PC-3 (cell line): ENCODE results near the gene SIK1.

Experiments
- EZH2phosphoT487 ChIP-seq: fragments of 300-600 bp; sonication (generic); IDR thresholded peaks from 2 replicates; pipeline ENCODE4 v1.6.1; 2018; ENCODE audit warnings: mild to moderate bottlenecking, antibody characterized with exemption, low read length, borderline replicate concordance
- TF ChIP-seq, protein P1 (sequence below): fragments of 300-600 bp; sonication (generic); conservative IDR thresholded peaks from 2 replicates; pipeline ENCODE4 v1.5.1; 2017; ENCODE audit warnings: antibody characterized with exemption, low read depth, mild to moderate bottlenecking, low read length

DNA sequence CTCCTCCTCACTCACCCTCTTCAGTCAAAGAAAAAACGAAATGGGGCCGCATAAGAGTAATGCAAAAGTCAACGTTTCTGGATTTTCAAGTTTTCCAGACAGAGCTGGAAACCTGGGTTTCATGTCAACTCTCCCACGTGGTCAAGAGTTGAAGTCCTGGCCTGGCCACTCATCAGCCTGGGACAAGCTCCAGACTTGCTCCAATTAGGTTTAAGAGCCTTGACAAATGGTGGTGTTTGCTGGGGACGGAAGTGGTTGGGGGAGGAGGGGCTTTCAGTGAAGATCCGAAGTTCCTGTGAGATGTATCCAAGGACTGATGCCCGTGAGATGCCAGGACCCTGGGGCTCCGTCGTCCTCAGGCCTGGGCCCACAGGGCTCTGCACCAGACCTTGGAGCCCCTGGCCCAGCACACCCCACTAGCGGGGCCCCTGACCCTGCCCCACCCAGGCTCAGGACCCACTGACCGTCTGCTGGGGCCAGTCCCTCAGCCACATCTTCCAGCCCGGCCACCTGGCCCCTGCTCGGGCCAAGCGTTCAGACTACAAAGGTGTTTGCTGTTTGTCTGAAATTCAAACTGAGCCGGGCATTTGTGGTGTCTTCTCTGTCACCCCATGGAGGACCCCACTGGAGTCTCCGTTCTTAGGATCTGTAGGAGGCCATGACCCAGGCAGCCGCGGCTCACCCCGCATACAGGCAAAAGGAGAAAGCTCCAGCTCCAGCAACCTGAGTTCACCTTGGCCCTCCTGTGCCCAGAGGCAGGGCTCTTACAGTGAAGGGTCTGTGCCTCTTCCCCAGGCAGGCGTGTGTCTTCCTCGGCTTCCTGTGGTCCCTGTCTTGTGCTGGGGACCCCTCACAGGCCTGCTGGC, 53.3 kb downstream of the SIK1 start:
- TF ChIP-seq, protein P1, sequence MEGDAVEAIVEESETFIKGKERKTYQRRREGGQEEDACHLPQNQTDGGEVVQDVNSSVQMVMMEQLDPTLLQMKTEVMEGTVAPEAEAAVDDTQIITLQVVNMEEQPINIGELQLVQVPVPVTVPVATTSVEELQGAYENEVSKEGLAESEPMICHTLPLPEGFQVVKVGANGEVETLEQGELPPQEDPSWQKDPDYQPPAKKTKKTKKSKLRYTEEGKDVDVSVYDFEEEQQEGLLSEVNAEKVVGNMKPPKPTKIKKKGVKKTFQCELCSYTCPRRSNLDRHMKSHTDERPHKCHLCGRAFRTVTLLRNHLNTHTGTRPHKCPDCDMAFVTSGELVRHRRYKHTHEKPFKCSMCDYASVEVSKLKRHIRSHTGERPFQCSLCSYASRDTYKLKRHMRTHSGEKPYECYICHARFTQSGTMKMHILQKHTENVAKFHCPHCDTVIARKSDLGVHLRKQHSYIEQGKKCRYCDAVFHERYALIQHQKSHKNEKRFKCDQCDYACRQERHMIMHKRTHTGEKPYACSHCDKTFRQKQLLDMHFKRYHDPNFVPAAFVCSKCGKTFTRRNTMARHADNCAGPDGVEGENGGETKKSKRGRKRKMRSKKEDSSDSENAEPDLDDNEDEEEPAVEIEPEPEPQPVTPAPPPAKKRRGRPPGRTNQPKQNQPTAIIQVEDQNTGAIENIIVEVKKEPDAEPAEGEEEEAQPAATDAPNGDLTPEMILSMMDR: no peak
- no peak for TF ChIP-seq EZH2phosphoT487
